GM12892 (cell line): ENCODE results near the gene UST.

Source experiments
- POLR2A ChIP-seq: IDR thresholded peaks from 2 replicates; pipeline ENCODE4 v1.6.1; 2011; ENCODE audit warnings: low read depth, low read length, control low read depth
- POLR2AphosphoS5 ChIP-seq: IDR thresholded peaks from 2 replicates; pipeline ENCODE4 v1.6.1; 2011; ENCODE audit warnings: low read depth, low read length, control low read depth
- TAF1 ChIP-seq: IDR thresholded peaks from 2 replicates; pipeline ENCODE4 v1.6.1; 2011; ENCODE audit warnings: low read depth, mild to moderate bottlenecking, control low read depth, low read length, borderline replicate concordance

DNA sequence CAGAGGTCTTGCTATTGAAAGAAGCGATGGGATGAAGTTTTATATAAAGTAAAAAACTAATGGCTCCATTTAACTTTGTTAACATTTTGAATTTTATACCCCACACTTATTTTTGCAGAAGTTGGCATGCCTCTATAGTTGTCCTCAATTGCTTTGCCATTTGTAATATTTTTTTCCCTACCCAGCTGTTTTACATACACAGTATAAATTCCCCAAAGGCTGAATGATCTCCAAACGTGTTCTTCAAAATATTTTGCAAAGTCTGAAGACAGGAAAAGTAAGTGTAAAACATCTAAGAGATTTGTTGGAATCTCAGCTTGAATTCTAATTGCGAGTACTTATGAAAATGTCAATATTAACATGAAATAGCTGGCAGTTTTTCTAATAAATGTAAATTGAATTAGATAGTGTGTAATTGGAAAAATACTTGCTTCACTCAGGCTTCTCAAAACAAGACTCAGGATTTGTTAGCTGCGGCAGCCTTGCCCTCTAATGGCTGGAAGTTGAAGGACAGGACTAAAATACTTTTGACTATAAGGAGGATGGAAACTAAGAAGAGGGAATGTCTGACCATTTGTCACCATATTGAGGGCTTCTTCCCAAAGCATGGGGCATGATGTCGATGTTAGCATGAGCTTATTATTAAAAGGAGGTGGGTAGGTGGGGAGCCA, 226.8 kb downstream of the UST start:
- TF ChIP-seq POLR2A: no peak
- TF ChIP-seq TAF1: no peak
- no peak for TF ChIP-seq POLR2AphosphoS5
